Activated CD4-positive, alpha-beta T cell treated with anti-CD3 and anti-CD28 coated beads, Interleukin-2, Interleukin-6, amounts not matched to agents 100 ng/mL and 50 ng/mL, durations not matched to agents 16 hours and 8 hours (primary cell): ENCODE measurements around the gene ARPC5L.
"Not testable (repeated sequence)": the region's sequence is repeated elsewhere in the genome, so short reads cannot be mapped to it uniquely, and the experiment has no call there.

Source experiments
- DNase-seq: peaks from one replicate; pipeline ENCODE4 v3.0.0-alpha.2; 2020

Gene ARPC5L

GRCh38 chr9:124861342-124862229, at the start of gene ARPC5L, which contains the start of gene RPL35:
Gene ARPC5L (plus strand): TSS chr9:124862130. CDS start chr9:124869291, 7,161 bp downstream.
Gene RPL35 (minus strand): TSS chr9:124861957. CDS start chr9:124861912, 45 bp downstream.
- peak; percentile 97 for DNase-seq

- DNase-seq: no peak
These were observed 49.5 kb upstream of the ARPC5L start for GRCh38 chr9:124812441-124812876.

GRCh38 chr9:124813041-124813440, 48.9 kb upstream of the ARPC5L start:
- DNase-seq: no peak

- no peak for DNase-seq
These were observed 48.3 kb upstream of the ARPC5L start for GRCh38 chr9:124813501-124814163.

GRCh38 chr9:124814164-124814535, 47.8 kb upstream of the ARPC5L start:
- DNase-seq: no peak

- DNase-seq: no peak
These were observed 46.3 kb upstream of the ARPC5L start for GRCh38 chr9:124815601-124816000.

GRCh38 chr9:124818431-124819281, 43.3 kb upstream of the ARPC5L start:
- DNase-seq: peak; percentile 13

GRCh38 chr9:124820698-124821623, 41.0 kb upstream of the ARPC5L start:
- no peak for DNase-seq

GRCh38 chr9:124828489-124829333, 33.2 kb upstream of the ARPC5L start:
- DNase-seq: no peak

- no peak for DNase-seq
These were observed 32.6 kb upstream of the ARPC5L start for GRCh38 chr9:124829334-124829669.

- DNase-seq: no peak
These were observed 31.3 kb upstream of the ARPC5L start for GRCh38 chr9:124830593-124830992.

- no peak for DNase-seq
These were observed 30.1 kb upstream of the ARPC5L start for GRCh38 chr9:124831642-124832364.

GRCh38 chr9:124834591-124834990, 27.3 kb upstream of the ARPC5L start:
- DNase-seq: no peak

GRCh38 chr9:124835026-124835557, 26.8 kb upstream of the ARPC5L start:
- no peak for DNase-seq

- DNase-seq: not testable (repeated sequence)
These were observed 23.8 kb upstream of the ARPC5L start for GRCh38 chr9:124838132-124838531.

GRCh38 chr9:124838567-124839275, 23.2 kb upstream of the ARPC5L start:
- DNase-seq: not testable (repeated sequence)

- no peak for DNase-seq
These were observed 22.2 kb upstream of the ARPC5L start for GRCh38 chr9:124839612-124840299.

GRCh38 chr9:124840300-124840833, 21.6 kb upstream of the ARPC5L start:
- DNase-seq: no peak
